Measurements from ENCODE around the gene ANKDD1B. TPM values are rescaled to one million over a fixed set of nuclear protein-coding genes. Genes with fewer than 3 reads are reported as not detected.

ANKDD1B gene
- total RNA-seq, 6 experiments from 2014 or later, result 0.17 to 0.26 TPM; not detected in 4

DNA sequence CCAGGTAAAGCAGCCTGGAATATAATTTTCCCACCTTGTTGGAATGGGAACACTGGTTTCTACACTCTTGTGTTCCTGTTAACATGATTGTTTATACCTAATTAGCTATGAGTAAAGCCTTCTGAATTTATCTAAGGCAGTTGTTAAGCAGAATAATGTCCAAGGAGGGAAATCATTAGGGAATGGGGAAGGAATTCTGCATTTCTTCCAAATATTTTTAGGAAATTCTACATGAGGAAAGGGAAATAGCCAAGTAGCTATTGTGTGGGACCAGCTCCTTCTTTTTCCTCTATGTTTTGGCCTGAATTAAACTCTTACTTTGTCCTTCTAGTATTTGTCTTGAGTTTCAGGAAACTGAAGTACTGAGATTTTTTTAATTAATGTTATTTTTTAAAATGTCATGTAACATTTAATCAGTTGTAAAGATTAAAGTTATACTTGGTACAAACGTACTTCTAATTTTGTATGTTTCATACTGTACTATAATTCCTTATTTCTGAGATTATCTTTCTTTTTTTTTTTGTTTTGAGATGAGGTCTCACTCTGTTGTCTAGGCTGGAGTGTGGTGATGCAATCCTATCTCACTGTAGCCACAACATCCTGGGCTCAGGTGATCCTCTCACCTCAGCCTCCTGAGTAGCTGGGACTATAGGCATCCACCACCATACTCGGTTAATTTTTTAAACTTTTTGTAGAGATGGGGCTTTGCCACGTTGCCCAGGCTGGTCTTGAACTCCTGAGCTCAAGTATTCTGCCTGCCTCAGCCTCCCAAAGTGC is 28.5 kb downstream of the ANKDD1B start:
- TF ChIP-seq, protein P1, sequence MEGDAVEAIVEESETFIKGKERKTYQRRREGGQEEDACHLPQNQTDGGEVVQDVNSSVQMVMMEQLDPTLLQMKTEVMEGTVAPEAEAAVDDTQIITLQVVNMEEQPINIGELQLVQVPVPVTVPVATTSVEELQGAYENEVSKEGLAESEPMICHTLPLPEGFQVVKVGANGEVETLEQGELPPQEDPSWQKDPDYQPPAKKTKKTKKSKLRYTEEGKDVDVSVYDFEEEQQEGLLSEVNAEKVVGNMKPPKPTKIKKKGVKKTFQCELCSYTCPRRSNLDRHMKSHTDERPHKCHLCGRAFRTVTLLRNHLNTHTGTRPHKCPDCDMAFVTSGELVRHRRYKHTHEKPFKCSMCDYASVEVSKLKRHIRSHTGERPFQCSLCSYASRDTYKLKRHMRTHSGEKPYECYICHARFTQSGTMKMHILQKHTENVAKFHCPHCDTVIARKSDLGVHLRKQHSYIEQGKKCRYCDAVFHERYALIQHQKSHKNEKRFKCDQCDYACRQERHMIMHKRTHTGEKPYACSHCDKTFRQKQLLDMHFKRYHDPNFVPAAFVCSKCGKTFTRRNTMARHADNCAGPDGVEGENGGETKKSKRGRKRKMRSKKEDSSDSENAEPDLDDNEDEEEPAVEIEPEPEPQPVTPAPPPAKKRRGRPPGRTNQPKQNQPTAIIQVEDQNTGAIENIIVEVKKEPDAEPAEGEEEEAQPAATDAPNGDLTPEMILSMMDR (IDR thresholded peaks at IDR 0.05), result no peak
- TF ChIP-seq POLR2A (IDR thresholded peaks at IDR 0.05), result no peak

GRCh38 chr5:75640395-75640794 is 29.1 kb downstream of the ANKDD1B start:
- ATAC-seq, result no peak
- TF ChIP-seq, protein P1 (IDR thresholded peaks at IDR 0.05), result no peak
- no peak for TF ChIP-seq POLR2A (IDR thresholded peaks at IDR 0.05)
- Histone ChIP-seq H3K27ac (no peak overlapping the region), H3K4me3 (no peak overlapping the region), H3K4me1 (no peaks in the 10 kb centered on the region), H3K9me3 (no peaks in the 10 kb centered on the region), H3K36me3 (no peaks in the 10 kb centered on the region), H3K27me3 (no peaks in the 10 kb centered on the region)
- intact Hi-C loops (cut with DNase I), result no loop called here
- no peak for DNase-seq

More for the DNA sequence above, 28.5 kb downstream of the ANKDD1B start:
- DNase-seq, result no peak
- Histone ChIP-seq H3K9me3 (no peaks in the 10 kb centered on the region), H3K36me3 (no peaks in the 10 kb centered on the region), H3K27ac (no peak overlapping the region), H3K4me1 (no peaks in the 10 kb centered on the region), H3K4me3 (no peak overlapping the region), H3K27me3 (no peaks in the 10 kb centered on the region)
- 48% methylated on average over 2 of the region's 3 CpGs for WGBS (ENCODE audit: insufficient coverage, low coverage, low lambda C conversion rate, missing lambda C conversion rate)
- ATAC-seq, result no peak
- intact Hi-C loops (cut with DNase I), result no loop called here

GRCh38 chr5:75640826-75641225 is 29.6 kb downstream of the ANKDD1B start:
- H3K27me3 ChIP-seq, result no peaks in the 10 kb centered on the region
- no peak overlapping the region for H3K27ac ChIP-seq
- H3K36me3 ChIP-seq, result no peaks in the 10 kb centered on the region
- H3K9me3 ChIP-seq, result no peaks in the 10 kb centered on the region
- no peaks in the 10 kb centered on the region for H3K4me1 ChIP-seq
- 82% methylated on average over 2 of the region's 2 CpGs for WGBS (ENCODE audit: insufficient coverage, low coverage, low lambda C conversion rate, missing lambda C conversion rate)
- no peak overlapping the region for H3K4me3 ChIP-seq
- TF ChIP-seq POLR2A (IDR thresholded peaks at IDR 0.05), result no peak
- TF ChIP-seq, protein P1 (IDR thresholded peaks at IDR 0.05), result no peak
- DNase-seq (no peak), ATAC-seq (no peak)
- intact Hi-C loops (cut with DNase I), result no loop called here

DNA sequence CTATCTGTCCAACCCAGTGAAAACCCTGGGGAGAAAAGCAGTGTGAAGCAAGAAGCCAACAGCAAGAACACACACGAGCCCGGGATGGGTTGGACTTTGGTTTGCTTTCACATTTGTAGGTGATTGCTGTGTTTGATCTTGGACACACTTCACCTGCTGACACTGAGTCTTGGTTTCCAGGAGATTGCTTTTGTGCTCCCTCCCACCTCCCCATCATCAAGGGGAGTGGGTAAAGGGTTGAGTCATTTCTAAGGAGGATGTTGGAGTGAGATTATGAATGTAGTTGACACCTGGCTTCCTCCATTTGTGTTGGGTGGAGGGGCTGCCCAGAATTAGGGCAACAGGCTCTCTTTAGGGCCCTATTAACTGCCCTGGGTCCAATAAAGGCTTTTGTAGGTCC is 37.5 kb downstream of the ANKDD1B start:
- Histone ChIP-seq H3K27ac (no peak overlapping the region), H3K4me3 (no peak overlapping the region), H3K27me3 (no peaks in the 10 kb centered on the region), H3K4me1 (no peaks in the 10 kb centered on the region), H3K9me3 (no peaks in the 10 kb centered on the region), H3K36me3 (no peaks in the 10 kb centered on the region)
- TF ChIP-seq POLR2A (IDR thresholded peaks at IDR 0.05), result no peak
- TF ChIP-seq, protein P1 (IDR thresholded peaks at IDR 0.05), result no peak
- 33% methylated on average over 2 of the region's 2 CpGs for WGBS (ENCODE audit: insufficient coverage, low coverage, low lambda C conversion rate, missing lambda C conversion rate)
- DNase-seq, result no peak
- peak in 3 of 4 donors; percentile 46 to 63 (median 56) for ATAC-seq
- intact Hi-C loops (cut with DNase I), result no loop called here

Measured in right lobe of liver (tissue), 6 donors.